ENCODE measurements around the gene AVEN.

Gene AVEN

GRCh38 chr15:33994005-33994615, 44.9 kb downstream of the AVEN start:
- Histone ChIP-seq H3K4me3 (replicated peaks; ENCODE audit: low read depth, low read length) (no peak overlapping the region), H3K27me3 (replicated peaks; ENCODE audit: control insufficient read depth, insufficient read depth, low read length) (no peaks in the 10 kb centered on the region), H3K36me3 (ENCODE audit: control insufficient read depth, insufficient read depth, low read length) (no peaks in the 10 kb centered on the region)
- peak; percentile 57 for TF ChIP-seq CTCF (IDR thresholded peaks at IDR 0.05; ENCODE audit: insufficient read depth, low read length, poor library complexity, severe bottlenecking)
- DNase-seq (ENCODE audit: extremely low read depth, insufficient read length): no peak

GRCh38 chr15:33988384-33988783, 50.6 kb downstream of the AVEN start:
- Histone ChIP-seq H3K4me3 (replicated peaks; ENCODE audit: low read depth, low read length) (no peak overlapping the region), H3K27me3 (replicated peaks; ENCODE audit: control insufficient read depth, insufficient read depth, low read length) (no peaks in the 10 kb centered on the region), H3K36me3 (ENCODE audit: control insufficient read depth, insufficient read depth, low read length) (no peaks in the 10 kb centered on the region)
- DNase-seq (ENCODE audit: extremely low read depth, insufficient read length): no peak
- no peak for TF ChIP-seq CTCF (IDR thresholded peaks at IDR 0.05; ENCODE audit: insufficient read depth, low read length, poor library complexity, severe bottlenecking)

GRCh38 chr15:33987444-33987843, 51.6 kb downstream of the AVEN start:
- DNase-seq (ENCODE audit: extremely low read depth, insufficient read length): no peak
- H3K36me3 ChIP-seq (ENCODE audit: control insufficient read depth, insufficient read depth, low read length): no peaks in the 10 kb centered on the region
- H3K27me3 ChIP-seq (replicated peaks; ENCODE audit: control insufficient read depth, insufficient read depth, low read length): no peaks in the 10 kb centered on the region
- H3K4me3 ChIP-seq (replicated peaks; ENCODE audit: low read depth, low read length): no peak overlapping the region
- TF ChIP-seq CTCF (IDR thresholded peaks at IDR 0.05; ENCODE audit: insufficient read depth, low read length, poor library complexity, severe bottlenecking): no peak

- Histone ChIP-seq H3K36me3 (ENCODE audit: control insufficient read depth, insufficient read depth, low read length) (no peaks in the 10 kb centered on the region), H3K4me3 (replicated peaks; ENCODE audit: low read depth, low read length) (no peak overlapping the region), H3K27me3 (replicated peaks; ENCODE audit: control insufficient read depth, insufficient read depth, low read length) (no peaks in the 10 kb centered on the region)
- no peak for DNase-seq (ENCODE audit: extremely low read depth, insufficient read length)
- no peak for TF ChIP-seq CTCF (IDR thresholded peaks at IDR 0.05; ENCODE audit: insufficient read depth, low read length, poor library complexity, severe bottlenecking)
Measured at GRCh38 chr15:33985751-33986150, 53.3 kb downstream of the AVEN start.

- DNase-seq (ENCODE audit: extremely low read depth, insufficient read length): no peak
- H3K36me3 ChIP-seq (ENCODE audit: control insufficient read depth, insufficient read depth, low read length): no peaks in the 10 kb centered on the region
- TF ChIP-seq CTCF (IDR thresholded peaks at IDR 0.05; ENCODE audit: insufficient read depth, low read length, poor library complexity, severe bottlenecking): no peak
- no peaks in the 10 kb centered on the region for H3K27me3 ChIP-seq (replicated peaks; ENCODE audit: control insufficient read depth, insufficient read depth, low read length)
- H3K4me3 ChIP-seq (replicated peaks; ENCODE audit: low read depth, low read length): no peak overlapping the region
Measured at GRCh38 chr15:33985287-33985686, 53.7 kb downstream of the AVEN start.

- H3K36me3 ChIP-seq (ENCODE audit: control insufficient read depth, insufficient read depth, low read length): no peaks in the 10 kb centered on the region
- H3K27me3 ChIP-seq (replicated peaks; ENCODE audit: control insufficient read depth, insufficient read depth, low read length): no peaks in the 10 kb centered on the region
- H3K4me3 ChIP-seq (replicated peaks; ENCODE audit: low read depth, low read length): no peak overlapping the region
- no peak for DNase-seq (ENCODE audit: extremely low read depth, insufficient read length)
- TF ChIP-seq CTCF (IDR thresholded peaks at IDR 0.05; ENCODE audit: insufficient read depth, low read length, poor library complexity, severe bottlenecking): no peak
Measured at GRCh38 chr15:33982516-33982915, 56.5 kb downstream of the AVEN start.

Measured in GM06990 (cell line).